GM19468 (cell line): ENCODE results near the gene CENPN.

Experiments
- ATAC-seq: cut with Tn5 transposase; IDR thresholded peaks from one replicate; pipeline ENCODE4 v1.9.1; 2021; ENCODE audit warnings: mild to moderate bottlenecking, moderate library complexity, moderate number of reproducible peaks; ENCODE audit not compliant: unreplicated experiment; ENCODE audit errors: extremely low read depth

Gene CENPN

DNA sequence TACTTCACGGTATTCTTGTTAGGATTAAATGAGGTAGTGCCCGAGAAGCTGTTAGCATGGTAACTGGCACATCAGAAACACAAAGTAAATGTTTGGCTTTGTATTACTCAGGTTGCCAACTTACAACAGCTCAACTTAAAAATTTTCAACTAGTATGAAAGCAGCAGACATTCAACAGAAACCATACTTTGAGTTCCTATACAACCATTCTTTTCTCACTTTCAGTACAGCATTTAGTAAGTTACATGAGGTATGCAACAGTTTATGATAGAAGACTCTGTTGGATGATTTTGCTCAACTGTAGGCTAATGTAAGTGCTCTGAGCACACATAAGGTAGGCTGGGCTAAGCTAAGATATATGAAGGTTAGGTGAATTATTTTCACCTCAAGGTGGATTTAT, 7.7 kb downstream of the CENPN start:
- ATAC-seq = no peak

DNA sequence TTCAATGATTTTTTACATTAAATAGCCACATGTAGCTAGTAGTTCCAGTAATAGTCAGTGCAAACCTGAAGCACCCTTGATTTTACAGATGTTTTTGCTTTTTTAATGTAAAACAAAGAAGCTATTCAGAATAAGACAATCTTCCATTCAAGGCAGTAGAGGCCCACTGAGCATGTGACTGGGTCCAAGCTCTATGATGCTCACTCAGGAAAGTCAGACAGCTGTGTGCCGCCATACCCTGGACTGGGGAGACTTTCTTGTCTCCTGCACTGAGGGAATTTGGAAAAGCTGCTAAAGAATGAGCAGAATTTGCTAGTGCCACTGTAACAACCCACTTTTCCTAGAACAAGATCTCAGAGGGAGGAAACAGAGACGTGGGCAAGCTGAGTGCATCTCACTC, 11.5 kb downstream of the CENPN start:
- no peak for ATAC-seq

DNA sequence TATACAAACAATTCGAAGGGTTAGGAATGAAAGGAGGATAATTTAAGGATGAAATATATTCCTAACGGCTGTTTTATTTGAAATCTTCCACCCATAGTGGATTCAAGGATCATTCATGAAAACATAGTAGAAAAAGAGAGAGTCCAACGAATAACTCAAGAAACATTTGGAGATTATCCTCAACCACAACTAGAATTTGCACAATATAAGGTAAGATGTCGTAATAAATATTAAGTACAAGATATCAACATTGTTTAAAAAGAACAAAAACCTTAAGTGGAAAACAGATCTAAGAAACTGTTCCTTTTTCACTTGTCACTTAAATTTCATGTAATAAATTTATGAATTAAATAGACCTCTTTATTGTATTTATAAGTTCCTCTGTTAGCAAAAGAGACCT, 19.4 kb downstream of the CENPN start:
- no peak for ATAC-seq

DNA sequence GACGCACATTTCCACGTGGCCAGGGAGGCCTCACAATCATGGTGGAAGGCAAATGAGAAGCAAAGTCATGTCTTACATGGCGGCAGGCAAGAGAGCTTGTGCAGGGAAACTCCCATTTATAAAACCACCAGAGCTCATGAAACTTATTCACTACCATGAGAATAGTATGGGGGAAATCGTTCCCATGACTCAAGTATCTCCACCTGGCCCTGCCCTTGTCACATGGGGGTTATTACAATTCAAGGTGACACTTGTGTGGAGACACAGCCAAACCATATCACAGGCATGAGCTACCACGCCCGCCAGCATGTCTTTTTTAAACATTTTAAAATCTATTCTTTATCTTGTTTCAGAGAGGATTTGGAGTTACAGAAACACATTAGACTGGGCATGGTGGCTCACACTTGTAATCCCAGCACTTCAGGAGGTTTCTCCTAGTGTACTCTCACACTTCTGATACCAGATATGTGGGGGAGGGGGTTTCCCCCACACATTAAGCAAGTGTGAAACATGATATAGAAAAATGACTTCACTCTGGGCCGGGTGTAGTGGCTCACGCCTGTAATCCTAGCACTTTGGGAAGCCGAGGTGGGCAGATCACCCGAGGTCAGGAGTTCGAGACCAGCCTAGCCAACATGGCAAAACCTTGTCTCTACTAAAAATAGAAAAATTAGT, 23.1 kb downstream of the CENPN start:
- no peak for ATAC-seq

DNA sequence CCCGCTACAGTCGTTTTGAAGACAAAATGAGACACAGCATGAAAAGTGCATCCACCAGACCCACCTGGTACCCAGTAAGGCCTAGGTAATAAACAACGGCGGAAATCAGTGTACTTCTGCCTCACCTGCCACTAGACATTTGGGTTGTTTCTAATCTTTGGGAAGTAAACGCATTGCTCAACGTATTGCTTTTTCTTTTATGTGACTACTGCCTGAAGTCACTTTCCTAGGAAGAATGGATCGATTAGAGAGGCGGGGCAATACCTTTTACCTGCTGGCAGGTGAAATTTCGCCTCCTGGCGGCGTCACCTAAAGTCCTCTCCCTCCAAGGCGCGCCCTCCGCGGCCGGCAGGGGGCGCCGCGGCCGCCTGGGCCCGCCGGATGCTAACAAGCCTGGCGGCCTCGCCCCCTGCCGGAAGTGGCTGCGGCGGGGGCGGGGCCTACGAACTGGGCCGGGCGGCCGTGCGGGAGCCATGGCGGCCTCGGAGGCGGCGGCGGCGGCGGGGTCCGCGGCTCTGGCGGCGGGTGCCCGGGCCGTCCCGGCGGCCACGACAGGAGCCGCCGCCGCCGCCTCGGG, 28.5 kb downstream of the CENPN start, which contains the start of gene ATMIN:
Gene ATMIN (plus strand): TSS at position 445 of the 577 bp plus-strand sequence. CDS start 29 bp downstream, at position 474.
- peak; percentile 72 for ATAC-seq

DNA sequence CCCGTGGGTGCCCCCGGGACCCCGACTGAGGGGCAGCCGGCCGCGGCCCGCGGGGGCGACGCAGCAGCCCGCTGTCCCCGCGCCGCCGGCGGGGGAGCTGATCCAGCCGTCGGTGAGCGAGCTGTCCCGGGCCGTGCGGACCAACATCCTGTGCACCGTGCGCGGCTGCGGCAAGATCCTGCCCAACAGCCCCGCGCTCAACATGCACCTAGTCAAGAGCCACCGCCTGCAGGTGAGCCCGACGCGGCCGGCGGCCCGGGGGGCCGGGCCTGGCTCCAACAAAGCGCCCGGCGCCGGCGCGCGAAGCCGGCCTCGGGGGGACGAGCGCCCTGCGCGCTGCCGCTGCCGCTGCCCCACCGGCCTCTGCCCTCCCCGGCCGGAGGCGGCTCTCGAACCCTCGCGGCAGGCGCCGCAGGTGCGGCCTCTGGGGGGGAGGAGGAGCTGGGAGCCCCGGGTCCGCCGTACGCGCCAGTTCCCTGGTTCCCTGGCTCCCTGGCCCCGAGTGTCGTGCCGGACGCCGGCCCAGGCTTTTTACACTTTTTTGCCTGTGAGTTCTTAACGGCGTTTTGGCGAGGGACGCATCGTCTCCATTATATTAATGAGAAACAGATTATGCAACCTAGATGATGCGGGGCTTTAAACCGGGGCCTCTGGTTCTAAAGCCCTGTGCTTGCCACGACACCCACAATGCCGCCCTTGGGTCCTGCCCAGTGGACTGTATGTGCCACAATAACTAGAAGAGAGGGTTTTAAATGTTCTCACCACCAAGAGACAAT, 29.1 kb downstream of the CENPN start:
- ATAC-seq = peak; percentile 27

DNA sequence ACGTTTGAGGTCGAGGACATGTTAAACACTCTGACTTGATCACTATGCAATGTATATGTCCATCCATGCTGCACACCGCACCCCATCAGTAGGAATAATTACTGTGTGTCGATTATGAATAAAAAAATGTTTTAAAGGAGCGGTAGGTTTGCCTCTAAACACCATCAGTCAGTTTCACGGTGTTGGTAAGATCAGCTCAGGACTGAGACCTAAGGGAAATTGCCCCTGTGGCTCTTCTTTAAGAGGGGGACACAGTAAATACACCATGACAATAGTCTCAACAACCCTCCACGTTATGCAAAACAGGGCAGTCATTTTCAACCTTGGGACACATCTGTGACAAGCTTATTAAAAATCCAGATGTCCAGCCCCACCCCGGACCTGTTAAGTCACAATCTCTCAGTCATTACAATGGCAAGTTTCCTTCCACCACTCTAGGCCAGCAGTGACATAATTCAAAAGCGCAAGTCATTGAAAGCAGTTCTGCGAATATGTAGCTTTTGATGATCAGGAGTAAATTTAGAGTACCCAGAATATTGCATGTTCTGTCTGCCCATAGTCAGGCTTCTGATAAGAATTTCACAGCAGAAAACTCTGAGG, 29.8 kb downstream of the CENPN start:
- ATAC-seq = no peak

DNA sequence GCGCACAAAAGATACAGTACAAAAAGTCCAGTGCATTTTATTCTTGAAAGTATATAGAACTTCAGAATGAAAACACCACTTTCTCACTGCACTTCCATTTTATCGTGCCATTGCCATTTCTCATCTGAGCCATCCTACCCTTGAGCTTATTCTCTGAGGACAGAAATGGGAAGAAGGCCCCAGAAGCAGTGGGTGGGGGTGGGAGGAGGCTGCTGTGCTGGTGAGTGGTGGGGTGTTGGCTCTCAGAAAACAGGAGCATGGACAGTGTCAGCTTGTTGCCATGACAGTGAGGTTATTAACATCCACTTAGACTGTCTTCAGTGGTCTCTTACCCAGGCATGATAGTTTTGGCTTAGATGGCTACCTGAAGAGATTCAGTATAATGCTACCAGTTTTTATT, 33.1 kb downstream of the CENPN start:
- no peak for ATAC-seq

DNA sequence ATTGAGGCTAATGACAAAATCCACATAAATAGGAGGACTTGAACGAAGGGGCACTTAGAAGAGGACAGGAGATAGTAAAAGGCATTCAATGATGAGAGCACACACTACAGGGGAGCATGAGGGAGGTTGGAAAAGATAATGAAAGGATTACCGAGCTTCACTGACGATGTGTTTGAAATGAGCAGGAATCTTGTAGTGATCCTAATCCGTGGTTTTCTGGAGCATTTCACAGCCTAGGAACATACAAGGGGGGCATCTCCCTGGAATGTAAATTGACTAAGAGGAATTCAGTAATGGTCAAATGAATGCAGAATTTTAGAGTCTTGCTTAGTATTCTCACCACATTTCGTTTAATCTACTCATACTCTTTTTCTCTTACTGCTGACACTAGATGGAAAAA, 33.8 kb downstream of the CENPN start:
- no peak for ATAC-seq

DNA sequence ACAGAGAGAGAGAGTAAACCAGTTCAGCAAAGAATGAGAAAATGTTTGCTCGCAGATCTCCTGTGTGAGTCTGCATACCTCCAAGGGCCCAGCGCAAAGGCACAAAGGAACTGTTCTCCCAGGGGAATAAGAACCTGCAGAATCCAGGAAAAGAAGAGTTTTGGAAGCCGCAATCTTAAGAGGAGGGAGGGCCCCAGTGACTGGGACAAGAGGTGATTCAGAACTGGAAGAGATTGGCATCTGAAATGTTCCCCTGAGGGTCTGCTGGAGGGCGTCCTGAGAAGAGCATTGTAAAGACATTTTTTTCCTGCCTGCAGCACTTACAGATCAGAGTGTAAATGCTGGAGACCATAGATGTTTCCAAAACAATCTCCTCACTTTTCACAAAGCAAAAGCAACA, 34.7 kb downstream of the CENPN start:
- no peak for ATAC-seq

DNA sequence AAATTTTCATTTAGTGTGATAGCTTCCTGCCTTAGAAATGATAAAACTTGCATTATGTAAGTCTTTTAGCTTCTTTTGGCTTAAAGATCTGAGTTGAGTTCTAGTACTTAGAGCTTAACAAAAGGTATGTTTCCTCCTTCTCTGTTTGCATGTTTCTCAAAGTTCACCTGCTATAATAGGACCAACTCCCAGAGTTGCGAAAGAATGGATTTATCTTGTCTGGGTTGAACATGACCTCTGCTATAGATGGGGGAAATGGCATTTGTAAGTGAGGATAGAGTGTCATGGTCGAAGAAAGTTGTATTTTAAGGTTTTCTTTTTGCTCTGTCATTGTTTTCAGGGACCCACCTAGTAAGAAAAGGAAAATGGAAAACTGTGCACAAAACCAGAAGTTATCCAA, 35.8 kb downstream of the CENPN start:
- ATAC-seq = no peak

DNA sequence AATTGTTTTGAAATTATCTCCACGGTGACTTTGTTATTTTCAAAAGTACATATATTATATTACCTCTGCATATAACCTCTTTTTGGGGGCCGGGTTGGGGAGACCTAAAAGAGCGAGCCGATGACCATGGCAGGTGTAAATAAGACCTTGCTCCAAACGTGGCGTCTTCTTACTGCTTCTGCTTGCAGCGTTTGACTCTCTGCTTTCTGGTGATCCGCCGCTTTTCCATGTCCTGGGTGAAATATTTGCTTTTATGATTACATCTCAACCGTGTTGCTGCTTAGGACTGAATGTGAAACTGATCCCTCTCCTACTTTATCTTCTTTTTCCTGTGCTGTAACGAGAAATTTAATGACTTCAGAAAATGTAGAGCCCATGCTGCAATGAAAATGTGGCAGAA, 46.7 kb downstream of the CENPN start:
- no peak for ATAC-seq

DNA sequence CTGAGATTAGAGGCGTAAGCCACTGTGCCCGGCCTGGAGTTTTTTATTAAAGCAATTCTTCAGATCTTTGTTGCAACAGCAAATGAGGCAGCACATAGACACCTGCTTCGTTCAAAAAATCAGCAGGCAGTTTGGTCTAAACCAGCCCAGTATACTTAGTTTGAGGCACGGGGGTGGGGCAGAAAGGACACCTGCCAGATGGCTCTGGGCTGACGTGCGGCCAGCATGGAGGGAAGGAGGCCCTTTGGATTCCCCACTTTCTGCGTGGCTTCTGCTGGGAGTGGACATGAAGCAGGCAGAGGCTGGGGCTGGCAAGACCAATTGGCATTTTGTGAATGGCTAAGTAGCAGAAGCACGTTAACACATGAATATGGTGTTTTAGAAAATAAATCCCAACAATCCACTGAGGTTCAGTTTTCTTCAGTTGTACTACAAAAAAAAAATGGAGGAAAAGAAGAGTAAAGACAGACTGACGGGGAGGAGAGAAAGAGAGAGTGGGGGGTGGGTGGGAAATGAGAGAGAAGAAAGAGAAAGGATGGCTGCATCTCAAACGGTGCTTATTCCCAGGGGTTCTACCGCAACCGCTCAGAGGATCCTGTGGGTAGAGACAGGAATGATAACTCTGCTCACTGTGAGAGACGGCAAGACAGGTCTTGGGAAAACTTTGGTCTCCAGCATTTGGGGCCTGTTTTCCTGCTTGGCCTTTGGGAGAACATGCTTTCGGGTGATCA, 53.7 kb downstream of the CENPN start:
- ATAC-seq = no peak

DNA sequence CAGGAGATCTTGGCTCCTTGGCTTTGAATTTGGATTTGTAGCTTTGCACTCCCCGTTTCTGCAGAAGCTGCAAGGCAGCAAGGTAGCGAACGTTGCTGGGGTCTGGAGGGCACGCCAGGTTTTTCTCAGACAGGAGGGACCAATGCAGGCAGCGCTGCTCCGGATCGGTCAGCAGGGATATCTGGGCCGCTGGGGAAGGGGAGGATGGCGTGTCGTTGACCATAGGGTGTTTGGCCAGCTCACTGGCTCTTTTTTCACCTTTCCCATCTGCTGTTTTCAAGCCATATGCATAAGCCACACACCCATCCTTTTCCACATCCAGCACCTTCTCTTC, 54.3 kb downstream of the CENPN start:
- ATAC-seq = no peak

DNA sequence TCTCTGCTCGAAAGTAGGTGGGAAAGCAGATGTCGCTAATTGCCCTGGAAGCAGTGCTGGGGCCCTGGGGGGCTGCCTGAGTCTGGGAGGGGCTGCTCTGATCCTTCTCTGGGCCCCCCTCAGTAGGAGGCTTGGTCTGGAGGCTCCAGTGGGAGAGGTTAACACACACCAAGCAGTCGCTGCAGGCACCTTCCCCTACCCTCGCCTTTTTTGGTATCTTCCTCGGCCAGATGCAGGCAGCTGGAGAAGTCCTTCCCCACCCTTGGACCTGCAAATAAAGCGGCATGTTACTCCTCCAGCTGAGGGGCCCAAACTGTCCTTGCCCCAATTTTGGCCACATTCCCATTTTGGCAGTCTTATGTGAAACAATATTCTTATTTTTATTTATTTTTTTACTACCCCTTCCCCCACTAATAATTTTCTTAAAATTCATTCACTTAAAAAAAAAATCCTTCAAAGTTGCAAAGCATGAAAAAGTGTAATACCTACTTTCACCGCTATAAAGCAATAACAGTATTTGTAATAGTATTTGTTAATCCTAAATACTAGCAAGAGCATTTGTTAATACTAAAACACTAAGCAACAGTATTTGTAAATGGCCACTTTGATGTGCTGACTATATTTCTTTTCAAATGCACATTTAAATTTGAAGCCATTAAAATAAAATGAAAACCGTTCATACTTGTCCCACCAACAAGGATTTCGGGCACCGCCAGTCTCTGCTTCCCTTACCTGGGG, 55.0 kb downstream of the CENPN start:
- ATAC-seq = no peak

DNA sequence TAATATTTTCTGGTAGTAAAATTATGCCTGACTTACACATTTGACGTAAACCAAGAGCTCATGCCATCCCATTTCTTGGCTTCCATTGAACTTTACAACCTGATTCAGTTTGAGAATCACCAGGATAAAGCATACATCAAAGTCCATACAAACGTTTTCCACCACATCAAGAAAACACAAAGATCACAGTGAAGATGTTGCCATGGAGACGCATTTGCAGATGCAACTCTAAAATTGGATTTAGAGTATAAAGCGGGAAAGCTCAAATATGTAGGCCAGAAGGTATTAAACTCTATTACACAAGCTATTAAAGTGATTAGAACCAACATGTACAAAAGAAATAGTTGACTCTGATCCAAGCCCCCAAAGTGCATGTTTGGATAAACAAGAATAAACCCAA, 59.7 kb downstream of the CENPN start:
- ATAC-seq = no peak

DNA sequence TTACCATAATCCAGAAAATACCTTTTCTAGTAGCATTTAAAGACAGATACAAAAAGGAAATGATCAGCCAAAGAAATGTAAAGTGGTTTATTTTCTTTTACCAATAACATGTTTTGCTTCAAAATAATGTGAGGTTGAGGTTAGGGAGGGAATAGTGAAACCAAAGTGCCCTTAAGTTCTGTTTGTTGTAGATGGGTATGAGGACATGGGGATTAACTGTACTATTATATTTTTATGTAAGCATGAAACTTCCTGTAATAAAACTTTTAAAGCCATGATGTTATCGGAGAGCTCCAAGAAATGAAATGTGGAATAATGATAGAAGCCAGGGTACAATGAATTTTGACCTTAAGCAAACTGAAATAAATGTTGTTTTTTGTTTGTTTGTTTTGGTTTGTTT, 60.2 kb downstream of the CENPN start:
- ATAC-seq = no peak

DNA sequence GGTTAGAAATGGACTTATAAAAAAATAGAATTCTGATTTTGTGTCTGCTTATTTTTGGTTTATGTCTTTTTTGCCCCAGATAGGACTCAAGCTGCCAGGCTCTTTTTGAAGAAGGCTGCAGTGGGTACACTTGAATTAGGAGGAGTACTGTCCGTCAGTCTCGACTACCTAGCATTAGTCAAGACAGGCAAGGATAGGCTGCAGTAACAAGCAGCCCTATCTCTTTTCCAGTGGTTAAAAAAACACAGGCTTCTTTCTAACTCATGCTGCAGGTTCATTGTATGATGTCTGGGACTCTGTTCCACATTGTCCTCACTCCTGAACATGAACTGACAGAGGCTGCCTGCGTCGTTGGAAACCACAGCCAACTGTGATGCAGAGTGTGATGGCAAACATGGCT, 62.0 kb downstream of the CENPN start:
- ATAC-seq = no peak

DNA sequence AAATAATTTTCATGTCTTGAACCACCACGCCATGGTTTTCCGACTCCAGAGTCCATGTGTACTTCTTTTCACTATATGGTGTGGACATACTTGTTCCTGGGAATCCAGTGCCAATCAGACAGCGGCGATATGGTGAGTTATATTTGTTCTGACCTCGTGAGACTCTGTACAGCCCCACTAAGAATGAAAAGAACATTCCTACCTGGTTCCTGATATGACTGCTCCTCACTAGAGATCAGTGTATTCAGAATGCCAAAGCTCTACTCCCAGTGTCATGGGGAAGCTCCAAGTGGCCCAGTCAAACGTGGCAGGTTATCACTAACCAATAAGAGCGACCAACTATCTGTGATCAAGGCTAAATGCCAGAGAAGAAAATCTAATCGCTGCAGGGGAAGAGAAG, 64.0 kb downstream of the CENPN start:
- ATAC-seq = no peak

DNA sequence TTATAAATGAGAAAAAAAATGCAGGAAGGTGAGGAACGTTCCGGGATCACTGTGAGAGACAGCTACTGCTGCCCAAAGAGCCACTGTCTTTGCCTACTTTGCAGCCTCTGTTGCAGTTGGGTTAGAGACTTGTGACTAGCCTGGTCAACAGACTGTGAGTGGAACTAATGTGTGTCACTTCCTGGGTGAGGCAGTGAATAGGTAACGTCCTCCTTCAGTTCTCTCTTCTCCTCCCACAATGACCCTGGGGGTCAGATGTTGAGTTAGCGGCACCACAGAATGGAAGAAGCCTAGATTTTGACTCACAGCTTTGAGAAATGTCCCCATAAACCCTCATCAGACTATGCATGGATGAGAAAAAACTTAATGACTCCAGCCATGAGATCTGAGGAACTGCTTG, 64.8 kb downstream of the CENPN start:
- no peak for ATAC-seq
